ENCODE results near the gene SCT.

DNA sequence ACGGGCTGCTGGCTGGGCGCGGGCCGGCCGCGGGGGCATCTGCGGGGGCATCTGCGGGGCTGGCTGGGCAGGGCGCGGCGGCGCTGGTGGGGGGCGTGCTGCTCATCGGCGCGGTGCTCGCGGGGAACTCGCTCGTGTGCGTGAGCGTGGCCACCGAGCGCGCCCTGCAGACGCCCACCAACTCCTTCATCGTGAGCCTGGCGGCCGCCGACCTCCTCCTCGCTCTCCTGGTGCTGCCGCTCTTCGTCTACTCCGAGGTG, 10.3 kb upstream of the SCT start:
- TF ChIP-seq POLR2A (IDR thresholded peaks at IDR 0.05) (no peak), CTCF (IDR thresholded peaks at IDR 0.05) (no peak), EP300 (IDR thresholded peaks at IDR 0.05) (no peak), POLR2AphosphoS5 (IDR thresholded peaks at IDR 0.05) (no peak)

Data from upper lobe of left lung (tissue), 4 donors.